ENCODE measurements around the gene SF3B3.
"Not testable (repeated sequence)": the region's sequence is repeated elsewhere in the genome, so short reads cannot be mapped to it uniquely, and the experiment has no call there.

Gene SF3B3

GRCh38 chr16:70577256-70577698 is 53.7 kb downstream of the SF3B3 start:
- in situ Hi-C loops (cut with MboI; ENCODE audit: low sequenced_read_pairs): loop anchor here (5.0 kb wide), 1 partner anchor 70 kb away; the partner anchor contains the start of gene IL34
- Histone ChIP-seq H3K4me1 (no peaks in the 10 kb centered on the region), H3K9me3 (no peaks in the 10 kb centered on the region), H3K36me3 (replicated peaks) (peaks cover 25% of the 10 kb centered on the region), H3K4me3 (no peak overlapping the region), H3K27me3 (ENCODE audit: low read depth) (no peaks in the 10 kb centered on the region)
- peak in 1 of 2 experiments; percentile 33 for DNase-seq (ENCODE audit: low spot score in 2 of 2)

GRCh38 chr16:70578035-70578434 is 54.4 kb downstream of the SF3B3 start:
- DNase-seq (ENCODE audit: low spot score in 2 of 2): no peak
- in situ Hi-C loops (cut with MboI; ENCODE audit: low sequenced_read_pairs): loop anchor here (5.0 kb wide), 1 partner anchor 69 kb away; the partner anchor contains the start of gene IL34
- no peaks in the 10 kb centered on the region for H3K27me3 ChIP-seq (ENCODE audit: low read depth)

GRCh38 chr16:70579248-70579647 is 55.6 kb downstream of the SF3B3 start:
- no peaks in the 10 kb centered on the region for H3K4me1 ChIP-seq
- H3K4me3 ChIP-seq: no peak overlapping the region
- no peaks in the 10 kb centered on the region for H3K27me3 ChIP-seq (ENCODE audit: low read depth)
- no peak for DNase-seq (ENCODE audit: low spot score in 2 of 2)
- no peaks in the 10 kb centered on the region for H3K9me3 ChIP-seq
- in situ Hi-C loops (cut with MboI; ENCODE audit: low sequenced_read_pairs): loop anchor here (5.0 kb wide), 1 partner anchor 68 kb away; the partner anchor contains the start of gene IL34
- H3K36me3 ChIP-seq (replicated peaks): peaks cover 7% of the 10 kb centered on the region

More at GRCh38 chr16:70578035-70578434, 54.4 kb downstream of the SF3B3 start:
- peaks cover 18% of the 10 kb centered on the region for H3K36me3 ChIP-seq (replicated peaks)
- no peaks in the 10 kb centered on the region for H3K4me1 ChIP-seq
- H3K4me3 ChIP-seq: no peak overlapping the region
- no peaks in the 10 kb centered on the region for H3K9me3 ChIP-seq

GRCh38 chr16:70579648-70580630 is 56.3 kb downstream of the SF3B3 start:
- Histone ChIP-seq H3K27me3 (ENCODE audit: low read depth) (no peaks in the 10 kb centered on the region), H3K36me3 (replicated peaks) (no peaks in the 10 kb centered on the region; the same call in 1 of the 2 replicates), H3K9me3 (no peaks in the 10 kb centered on the region), H3K4me3 (no peak overlapping the region), H3K4me1 (no peaks in the 10 kb centered on the region)
- in situ Hi-C loops (cut with MboI; ENCODE audit: low sequenced_read_pairs): loop anchor here (5.0 kb wide), 1 partner anchor 67 kb away; the partner anchor contains the start of gene IL34
- DNase-seq (ENCODE audit: low spot score in 2 of 2): peak in 1 of 2 experiments; percentile 33

GRCh38 chr16:70582280-70582978 is 58.8 kb downstream of the SF3B3 start:
- Histone ChIP-seq H3K27me3 (ENCODE audit: low read depth) (no peaks in the 10 kb centered on the region), H3K9me3 (no peaks in the 10 kb centered on the region), H3K4me3 (no peak overlapping the region), H3K4me1 (no peaks in the 10 kb centered on the region), H3K36me3 (replicated peaks) (no peaks in the 10 kb centered on the region)
- no peak for DNase-seq (ENCODE audit: low spot score in 2 of 2)
- in situ Hi-C loops (cut with MboI; ENCODE audit: low sequenced_read_pairs): no loop called here

- Histone ChIP-seq H3K4me3 (no peak overlapping the region), H3K9me3 (no peaks in the 10 kb centered on the region), H3K36me3 (replicated peaks) (no peaks in the 10 kb centered on the region), H3K27me3 (ENCODE audit: low read depth) (no peaks in the 10 kb centered on the region), H3K4me1 (no peaks in the 10 kb centered on the region)
- in situ Hi-C loops (cut with MboI; ENCODE audit: low sequenced_read_pairs): no loop called here
- DNase-seq (ENCODE audit: low spot score in 2 of 2): no peak
Measured at GRCh38 chr16:70586731-70587130, 63.1 kb downstream of the SF3B3 start.

- no peak overlapping the region for H3K4me3 ChIP-seq
Measured at GRCh38 chr16:70588565-70588964, 64.9 kb downstream of the SF3B3 start.

GRCh38 chr16:70589416-70589815 is 65.8 kb downstream of the SF3B3 start:
- DNase-seq (ENCODE audit: low spot score in 2 of 2); in situ Hi-C loops (cut with MboI; ENCODE audit: low sequenced_read_pairs); H3K27me3 ChIP-seq (ENCODE audit: low read depth); H3K9me3 ChIP-seq; H3K4me3 ChIP-seq; H3K4me1 ChIP-seq; H3K36me3 ChIP-seq (replicated peaks): not testable (repeated sequence)

More at GRCh38 chr16:70588565-70588964, 64.9 kb downstream of the SF3B3 start:
- Histone ChIP-seq H3K9me3 (no peaks in the 10 kb centered on the region), H3K4me1 (no peaks in the 10 kb centered on the region), H3K36me3 (replicated peaks) (no peaks in the 10 kb centered on the region), H3K27me3 (ENCODE audit: low read depth) (no peaks in the 10 kb centered on the region)
- in situ Hi-C loops (cut with MboI; ENCODE audit: low sequenced_read_pairs): no loop called here
- no peak for DNase-seq (ENCODE audit: low spot score in 2 of 2)

- Histone ChIP-seq H3K4me1 (no peaks in the 10 kb centered on the region), H3K4me3 (no peak overlapping the region), H3K27me3 (ENCODE audit: low read depth) (no peaks in the 10 kb centered on the region), H3K36me3 (replicated peaks) (no peaks in the 10 kb centered on the region), H3K9me3 (no peaks in the 10 kb centered on the region)
- no peak for DNase-seq (ENCODE audit: low spot score in 2 of 2)
- in situ Hi-C loops (cut with MboI; ENCODE audit: low sequenced_read_pairs): no loop called here
Measured at GRCh38 chr16:70589998-70590471, 66.4 kb downstream of the SF3B3 start.

- H3K27me3 ChIP-seq (ENCODE audit: low read depth): no peaks in the 10 kb centered on the region
- no peak for DNase-seq (ENCODE audit: low spot score in 2 of 2)
- no peaks in the 10 kb centered on the region for H3K9me3 ChIP-seq
- no peaks in the 10 kb centered on the region for H3K36me3 ChIP-seq (replicated peaks)
- no peak overlapping the region for H3K4me3 ChIP-seq
- H3K4me1 ChIP-seq: no peaks in the 10 kb centered on the region
- in situ Hi-C loops (cut with MboI; ENCODE audit: low sequenced_read_pairs): no loop called here
Measured at GRCh38 chr16:70590722-70591415, 67.3 kb downstream of the SF3B3 start.

GRCh38 chr16:70591615-70592014 is 68.0 kb downstream of the SF3B3 start:
- no peaks in the 10 kb centered on the region for H3K27me3 ChIP-seq (ENCODE audit: low read depth)
- H3K9me3 ChIP-seq: no peaks in the 10 kb centered on the region
- H3K4me1 ChIP-seq: no peaks in the 10 kb centered on the region
- H3K36me3 ChIP-seq (replicated peaks): no peaks in the 10 kb centered on the region
- in situ Hi-C loops (cut with MboI; ENCODE audit: low sequenced_read_pairs): no loop called here
- DNase-seq (ENCODE audit: low spot score in 2 of 2): no peak
- no peak overlapping the region for H3K4me3 ChIP-seq

GRCh38 chr16:70592106-70592571 is 68.5 kb downstream of the SF3B3 start:
- H3K4me1 ChIP-seq: no peaks in the 10 kb centered on the region
- H3K27me3 ChIP-seq (ENCODE audit: low read depth): no peaks in the 10 kb centered on the region
- no peaks in the 10 kb centered on the region for H3K36me3 ChIP-seq (replicated peaks)
- H3K4me3 ChIP-seq: no peak overlapping the region
- no peak for DNase-seq (ENCODE audit: low spot score in 2 of 2)
- no peaks in the 10 kb centered on the region for H3K9me3 ChIP-seq
- in situ Hi-C loops (cut with MboI; ENCODE audit: low sequenced_read_pairs): no loop called here

- H3K9me3 ChIP-seq: no peaks in the 10 kb centered on the region
- no peak overlapping the region for H3K4me3 ChIP-seq
- in situ Hi-C loops (cut with MboI; ENCODE audit: low sequenced_read_pairs): no loop called here
- H3K36me3 ChIP-seq (replicated peaks): no peaks in the 10 kb centered on the region
- H3K27me3 ChIP-seq (ENCODE audit: low read depth): no peaks in the 10 kb centered on the region
- H3K4me1 ChIP-seq: no peaks in the 10 kb centered on the region
- no peak for DNase-seq (ENCODE audit: low spot score in 2 of 2)
Measured at GRCh38 chr16:70593544-70593943, 69.9 kb downstream of the SF3B3 start.
